ENCODE results near the gene ENC1.

- no peak for TF ChIP-seq GATA2 (IDR thresholded peaks at IDR 0.05; ENCODE audit: low read depth, low read length)
- no peak for TF ChIP-seq GATA3 (IDR thresholded peaks at IDR 0.05; ENCODE audit: low read depth, low read length)
Measured at GRCh38 chr5:74588415-74588814, 52.1 kb downstream of the ENC1 start.
